ENCODE results near the gene MED8. TPM values are rescaled to one million over a fixed set of nuclear protein-coding genes. Genes with fewer than 3 reads are reported as not detected.

The MED8 gene
- total RNA-seq: 10 to 100 TPM; 28.6 to 29.1 TPM

GRCh38 chr1:43389326-43390313, at the start of gene MED8, which contains the start of gene SZT2:
Gene MED8 (minus strand): TSS chr1:43389800. CDS start chr1:43389764, 36 bp downstream.
Gene SZT2 (plus strand): TSS chr1:43389899. CDS start chr1:43389969, 70 bp downstream.

GRCh38 chr1:43367904-43368645, 21.5 kb downstream of the MED8 start, which contains the start of gene ELOVL1:
Gene ELOVL1 (minus strand): TSS chr1:43368011. CDS start chr1:43365609, 2,402 bp downstream.

GRCh38 chr1:43358746-43359693, 30.6 kb downstream of the MED8 start, which contains the start of gene CDC20:
Gene CDC20 (plus strand): TSS chr1:43358981. CDS start chr1:43359216, 235 bp downstream.

GRCh38 chr1:43337588-43337987, 52.0 kb downstream of the MED8 start, which contains the start of gene MPL:
Gene MPL (plus strand): TSS chr1:43337818. CDS start chr1:43337849, 31 bp downstream.

Small RNAs within 50 kb of the gene (microRNA-seq; reads per million reads assigned to microRNA genes)
- 1.5 reads per million for gene MIR6734 (ENCODE audit: borderline microRNAs expressed, borderline replicate concordance)

Other genes with a start within 250 kb of the MED8 start
- gene EBNA1BP2, start 217.5 kb downstream of the MED8 start, total RNA-seq: 10 to 100 TPM; 31.7 to 35.7 TPM
- not detected for gene CFAP57, start 217.5 kb downstream of the MED8 start, total RNA-seq
- gene TMEM125, start 119.8 kb downstream of the MED8 start, total RNA-seq: not detected
- not detected for gene C1orf210, start 104.2 kb downstream of the MED8 start, total RNA-seq
- gene TIE1, start 88.8 kb downstream of the MED8 start, total RNA-seq: not detected
- not detected for gene MPL, start 52.0 kb downstream of the MED8 start, total RNA-seq
- gene CDC20, start 30.8 kb downstream of the MED8 start, total RNA-seq: 10 to 100 TPM; 87.0 to 88.5 TPM
- gene ELOVL1, start 21.8 kb downstream of the MED8 start, total RNA-seq: 10 to 100 TPM; 58.0 to 60.4 TPM
- gene SZT2, start 99 bp upstream of the MED8 start, total RNA-seq: 10 to 100 TPM; 64.9 to 71.4 TPM
- gene HYI, start 64.1 kb upstream of the MED8 start, total RNA-seq: 10 to 100 TPM; 21.2 to 25.4 TPM
- 1 to 10 TPM; 1.3 to 2.5 TPM for gene PTPRF, start 141.1 kb upstream of the MED8 start, total RNA-seq

All from activated naive CD4-positive, alpha-beta T cell treated with anti-CD3 and anti-CD28 coated beads, Interleukin-2, amount 10 ng/mL, durations not matched to agents 5 hours and 36 hours (primary cell).